ENCODE measurements around the gene UBE2E2. TPM values are rescaled to one million over a fixed set of nuclear protein-coding genes. Genes with fewer than 3 reads are reported as not detected.

UBE2E2 gene
- total and polyA plus RNA-seq, 2 donors from 2014 or later, result 40.9 to 61.7 TPM

DNA sequence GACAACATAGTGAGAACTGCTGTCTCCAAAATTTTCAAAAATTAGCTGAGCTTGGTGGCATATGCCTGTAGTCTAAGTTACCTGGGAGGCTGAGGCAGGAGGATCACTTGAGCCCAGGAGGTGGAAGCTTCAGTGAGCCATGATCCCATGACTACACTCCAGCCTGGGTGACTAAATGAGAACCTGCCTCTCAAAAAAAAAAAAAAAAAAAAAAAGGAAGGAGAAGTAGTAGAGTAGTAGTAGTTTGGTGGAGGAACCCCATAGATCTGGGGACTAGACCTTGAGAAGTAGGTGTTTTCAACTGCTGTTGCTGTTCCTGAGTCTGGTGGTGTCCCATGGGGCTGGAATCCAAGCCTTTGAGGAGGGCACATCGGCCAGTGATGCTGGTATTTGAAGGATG, 38.4 kb upstream of the UBE2E2 start:
- no peaks in the 10 kb centered on the region for H3K27me3 ChIP-seq (ENCODE audit: control insufficient read depth, insufficient read depth, low read length)
- H3K9me3 ChIP-seq (ENCODE audit: control insufficient read depth in 2 of 3, insufficient read depth in 1 of 3, low read length in 3 of 3), result no peaks in the 10 kb centered on the region
- no peak overlapping the region for H3K27ac ChIP-seq (ENCODE audit: low read depth in 2 of 2, low read length in 2 of 2)
- TF ChIP-seq, protein P1, sequence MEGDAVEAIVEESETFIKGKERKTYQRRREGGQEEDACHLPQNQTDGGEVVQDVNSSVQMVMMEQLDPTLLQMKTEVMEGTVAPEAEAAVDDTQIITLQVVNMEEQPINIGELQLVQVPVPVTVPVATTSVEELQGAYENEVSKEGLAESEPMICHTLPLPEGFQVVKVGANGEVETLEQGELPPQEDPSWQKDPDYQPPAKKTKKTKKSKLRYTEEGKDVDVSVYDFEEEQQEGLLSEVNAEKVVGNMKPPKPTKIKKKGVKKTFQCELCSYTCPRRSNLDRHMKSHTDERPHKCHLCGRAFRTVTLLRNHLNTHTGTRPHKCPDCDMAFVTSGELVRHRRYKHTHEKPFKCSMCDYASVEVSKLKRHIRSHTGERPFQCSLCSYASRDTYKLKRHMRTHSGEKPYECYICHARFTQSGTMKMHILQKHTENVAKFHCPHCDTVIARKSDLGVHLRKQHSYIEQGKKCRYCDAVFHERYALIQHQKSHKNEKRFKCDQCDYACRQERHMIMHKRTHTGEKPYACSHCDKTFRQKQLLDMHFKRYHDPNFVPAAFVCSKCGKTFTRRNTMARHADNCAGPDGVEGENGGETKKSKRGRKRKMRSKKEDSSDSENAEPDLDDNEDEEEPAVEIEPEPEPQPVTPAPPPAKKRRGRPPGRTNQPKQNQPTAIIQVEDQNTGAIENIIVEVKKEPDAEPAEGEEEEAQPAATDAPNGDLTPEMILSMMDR (IDR thresholded peaks at IDR 0.05; ENCODE audit: borderline replicate concordance, extremely low read depth, insufficient read depth), result no peak
- no peaks in the 10 kb centered on the region for H3K36me3 ChIP-seq (ENCODE audit: control insufficient read depth in 2 of 3, insufficient read depth in 3 of 3, low read length in 3 of 3)
- no peak overlapping the region for H3K4me3 ChIP-seq (ENCODE audit: low read length in 3 of 3)
- FAIRE-seq, result no peak
- no peak for DNase-seq
- no peak overlapping the region for H3K9ac ChIP-seq (ENCODE audit: low read length in 3 of 3)
- no peaks in the 10 kb centered on the region for H3K4me1 ChIP-seq (ENCODE audit: control insufficient read depth in 2 of 3, insufficient read depth in 2 of 3, low read depth in 1 of 3, low read length in 3 of 3)
- intact Hi-C loops (cut with DNase I), result no loop called here

DNA sequence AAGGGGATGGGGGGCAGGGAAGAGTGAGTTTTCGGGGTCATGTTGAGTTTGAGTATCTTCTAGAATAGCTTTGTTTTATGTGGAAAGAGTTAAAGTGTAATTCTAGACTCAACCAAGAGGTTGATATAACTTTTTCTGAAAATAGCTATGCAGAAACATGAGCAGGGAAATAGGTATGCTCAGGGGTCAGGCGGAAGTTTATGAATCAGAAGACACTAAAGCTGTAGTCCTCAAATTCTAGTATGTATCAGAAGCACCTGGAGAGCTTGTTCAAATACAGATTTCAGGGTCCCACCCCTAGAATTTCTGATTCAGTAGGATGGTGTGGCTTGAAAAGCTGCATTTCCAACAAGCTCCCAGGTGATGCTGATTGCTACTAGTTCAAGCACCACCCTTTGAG, 37.6 kb upstream of the UBE2E2 start:
- Histone ChIP-seq H3K27me3 (ENCODE audit: control insufficient read depth, insufficient read depth, low read length) (no peaks in the 10 kb centered on the region), H3K4me1 (ENCODE audit: control insufficient read depth in 2 of 3, insufficient read depth in 2 of 3, low read depth in 1 of 3, low read length in 3 of 3) (no peaks in the 10 kb centered on the region), H3K4me3 (ENCODE audit: low read length in 3 of 3) (no peak overlapping the region), H3K9me3 (ENCODE audit: control insufficient read depth in 2 of 3, insufficient read depth in 1 of 3, low read length in 3 of 3) (no peaks in the 10 kb centered on the region), H3K27ac (ENCODE audit: low read depth in 2 of 2, low read length in 2 of 2) (no peak overlapping the region), H3K36me3 (ENCODE audit: control insufficient read depth in 2 of 3, insufficient read depth in 3 of 3, low read length in 3 of 3) (no peaks in the 10 kb centered on the region), H3K9ac (ENCODE audit: low read length in 3 of 3) (no peak overlapping the region)
- no peak for FAIRE-seq
- intact Hi-C loops (cut with DNase I), result no loop called here
- TF ChIP-seq, protein P1 (IDR thresholded peaks at IDR 0.05; ENCODE audit: borderline replicate concordance, extremely low read depth, insufficient read depth), result no peak
- peak in 1 of 5 donors; percentile 19 for DNase-seq

DNA sequence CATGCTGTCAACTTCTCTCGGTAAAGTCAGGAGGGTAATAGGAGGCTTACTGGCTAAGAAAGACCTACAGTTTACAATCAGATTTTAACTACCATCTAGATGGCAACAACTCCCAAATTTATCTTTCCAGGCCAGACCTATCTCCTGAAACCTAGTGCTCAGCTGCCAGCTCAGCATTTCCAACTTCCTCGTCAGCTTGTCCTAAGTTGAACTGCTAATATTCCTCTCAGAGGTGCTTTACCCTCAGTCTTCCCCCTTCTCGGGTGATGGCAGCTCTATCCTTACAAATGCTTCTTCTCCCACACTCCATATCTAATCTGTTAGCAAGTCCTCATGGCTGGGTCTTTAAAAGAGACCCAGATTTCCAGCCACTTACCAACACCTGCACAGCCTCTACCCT, 36.9 kb upstream of the UBE2E2 start:
- H3K36me3 ChIP-seq (ENCODE audit: control insufficient read depth in 2 of 3, insufficient read depth in 3 of 3, low read length in 3 of 3), result no peaks in the 10 kb centered on the region
- no peak for FAIRE-seq
- intact Hi-C loops (cut with DNase I), result no loop called here

More for the DNA sequence above, 36.9 kb upstream of the UBE2E2 start:
- Histone ChIP-seq H3K9ac (ENCODE audit: low read length in 3 of 3) (no peak overlapping the region), H3K4me3 (ENCODE audit: low read length in 3 of 3) (no peak overlapping the region), H3K4me1 (ENCODE audit: control insufficient read depth in 2 of 3, insufficient read depth in 2 of 3, low read depth in 1 of 3, low read length in 3 of 3) (no peaks in the 10 kb centered on the region), H3K9me3 (ENCODE audit: control insufficient read depth in 2 of 3, insufficient read depth in 1 of 3, low read length in 3 of 3) (no peaks in the 10 kb centered on the region), H3K27ac (ENCODE audit: low read depth in 2 of 2, low read length in 2 of 2) (no peak overlapping the region), H3K27me3 (ENCODE audit: control insufficient read depth, insufficient read depth, low read length) (no peaks in the 10 kb centered on the region)
- DNase-seq, result no peak
- TF ChIP-seq, protein P1 (IDR thresholded peaks at IDR 0.05; ENCODE audit: borderline replicate concordance, extremely low read depth, insufficient read depth), result no peak
